Kidney (tissue), 14 donors: Measurements from ENCODE around the gene ASAP3. TPM values are rescaled to one million over a fixed set of nuclear protein-coding genes. Genes with fewer than 3 reads are reported as not detected.

Source experiments
- DNase-seq, 5 donors: peaks; one replicate each; pipeline ENCODE4 v3.0.0-alpha.2; 2013 to 2020
- FAIRE-seq: peaks from 2 replicates; lab custom pipeline; 2012; peaks lifted over from hg19 to GRCh38; lab: Jason Lieb, UNC
- H3K27ac ChIP-seq, 2 donors: one replicate each; pipeline ENCODE4 v1.7.0; 2013; ENCODE audit warnings: low read depth in 2 of 2, low read length in 2 of 2, inconsistent platforms in 1 of 2
- H3K27me3 ChIP-seq: one replicate; pipeline ENCODE4 v1.7.1; 2013; ENCODE audit warnings: low read length, inconsistent platforms; ENCODE audit not compliant: control insufficient read depth, insufficient read depth
- H3K36me3 ChIP-seq, 3 donors: one replicate each; pipeline versions ENCODE4 v1.7.0 to v1.7.1; 2013; ENCODE audit warnings: low read length in 3 of 3, control low read depth in 1 of 3, inconsistent platforms in 1 of 3; ENCODE audit not compliant: insufficient read depth in 3 of 3, control insufficient read depth in 2 of 3
- H3K4me1 ChIP-seq, 3 donors: one replicate each; pipeline versions ENCODE4 v1.7.0 to v1.7.1; 2013; ENCODE audit warnings: low read length in 3 of 3, inconsistent platforms in 1 of 3, low read depth in 1 of 3; ENCODE audit not compliant: control insufficient read depth in 2 of 3, insufficient read depth in 2 of 3
- H3K4me3 ChIP-seq, 3 donors: one replicate each; pipeline versions ENCODE4 v1.7.0 to v1.8.1; 2013; ENCODE audit warnings: low read length in 3 of 3, control low read depth in 1 of 3, inconsistent platforms in 1 of 3
- H3K9ac ChIP-seq, 3 donors: one replicate each; pipeline versions ENCODE4 v1.7.0 to v1.7.1; 2013; ENCODE audit warnings: low read length in 3 of 3, control low read depth in 1 of 3, inconsistent platforms in 1 of 3
- H3K9me3 ChIP-seq, 3 donors: one replicate each; pipeline versions ENCODE4 v1.7.0 to v1.7.1; 2013; ENCODE audit warnings: low read length in 3 of 3, control low read depth in 1 of 3, inconsistent platforms in 1 of 3; ENCODE audit not compliant: control insufficient read depth in 2 of 3, insufficient read depth in 1 of 3
- CTCF ChIP-seq: IDR thresholded peaks from 3 replicates; pipeline ENCODE4 v1.5.1; 2012; ENCODE audit warnings: mild to moderate bottlenecking, moderate library complexity, borderline replicate concordance; ENCODE audit not compliant: insufficient read depth; ENCODE audit errors: extremely low read depth
- intact Hi-C: fragments of 100-400 bp; cut with DNase I; formaldehyde crosslinking; loops from one replicate; pipeline ENCODE4 v1.11.1; 2022
- polyA plus RNA-seq: library from polyadenylated mRNA; stranded (reverse); fragments of 350-450 nt; fragmentation: Illumina TruSeq; extraction: RNeasy Lipid Tissue Mini Kit (QIAGEN cat#74804); gene quantifications from one replicate; pipeline ENCODE4 v1.2.3, GENCODE V29; 2014; ENCODE audit warnings: low read depth, low replicate concordance; ENCODE audit not compliant: insufficient read depth
- total RNA-seq: library from RNA; stranded (reverse); fragmentation: NEBNext Ultra II Directional; extraction: Animal tissue kit (Norgen Biotek cat#: 25700); gene quantifications from one replicate; pipeline ENCODE4 v1.2.1, GENCODE V29; 2021
- donor health status: control.
- donor health status: control.
- donor health status: control.
- donor health status: control.
- donor health status: control.
- donor health status: DM: yes; HTN: yes; CAD: no.
- donor health status: Normal renal cell carcinoma (clear cell type).

The ASAP3 gene
- total and polyA plus RNA-seq, 2 donors from 2014 or later, result 29.9 to 37.8 TPM

DNA sequence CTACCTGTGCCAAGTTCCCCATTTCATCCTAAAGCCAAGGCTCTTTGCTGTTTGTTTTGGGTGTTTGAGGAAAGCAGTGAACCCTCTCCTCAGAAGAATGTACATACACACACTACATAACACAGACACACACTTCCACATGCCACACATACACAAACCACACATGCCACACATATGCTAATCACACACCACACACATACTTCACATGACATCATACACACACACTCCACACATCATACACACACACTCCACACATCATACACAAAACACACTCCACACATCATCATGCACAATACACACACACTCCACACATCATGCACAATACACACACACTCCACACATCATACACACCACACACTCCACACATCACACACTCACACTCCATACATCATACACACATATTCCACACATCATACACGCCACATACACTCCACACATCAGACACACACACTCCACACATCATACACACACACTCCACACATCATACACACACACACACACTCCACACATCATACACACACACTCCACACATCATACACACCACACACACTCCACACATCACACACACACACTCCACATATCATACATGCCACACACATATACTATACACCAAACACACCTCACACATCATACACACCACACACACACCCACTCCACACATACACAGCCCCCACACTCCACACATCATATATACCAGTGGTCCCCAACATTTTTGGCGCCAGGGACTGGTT lies 91.7 kb downstream of the ASAP3 start:
- Histone ChIP-seq H3K36me3 (peaks cover 4 to 17% (median 7%) of the 10 kb centered on the region in 3 donors), H3K4me3 (no peak overlapping the region), H3K9me3 (peaks cover 0 to 4% (median 0%) of the 10 kb centered on the region in 3 donors), H3K9ac (no peak overlapping the region), H3K27me3 (no peaks in the 10 kb centered on the region), H3K4me1 (peaks cover 0 to 3% (median 0%) of the 10 kb centered on the region in 3 donors), H3K27ac (no peak overlapping the region)
- no peak for TF ChIP-seq CTCF
- intact Hi-C loops, result no loop called here
- DNase-seq (no peak), FAIRE-seq (peak; percentile 66)

GRCh38 chr1:23389837-23390321 lies 94.1 kb downstream of the ASAP3 start:
- Histone ChIP-seq H3K9me3 (peaks cover 0 to 4% (median 0%) of the 10 kb centered on the region in 3 donors), H3K27me3 (no peaks in the 10 kb centered on the region), H3K4me1 (no peaks in the 10 kb centered on the region), H3K9ac (no peak overlapping the region), H3K36me3 (peaks cover 4 to 13% (median 9%) of the 10 kb centered on the region in 3 donors), H3K4me3 (no peak overlapping the region), H3K27ac (no peak overlapping the region)
- DNase-seq (no peak), FAIRE-seq (no peak)
- intact Hi-C loops, result no loop called here
- no peak for TF ChIP-seq CTCF

DNA sequence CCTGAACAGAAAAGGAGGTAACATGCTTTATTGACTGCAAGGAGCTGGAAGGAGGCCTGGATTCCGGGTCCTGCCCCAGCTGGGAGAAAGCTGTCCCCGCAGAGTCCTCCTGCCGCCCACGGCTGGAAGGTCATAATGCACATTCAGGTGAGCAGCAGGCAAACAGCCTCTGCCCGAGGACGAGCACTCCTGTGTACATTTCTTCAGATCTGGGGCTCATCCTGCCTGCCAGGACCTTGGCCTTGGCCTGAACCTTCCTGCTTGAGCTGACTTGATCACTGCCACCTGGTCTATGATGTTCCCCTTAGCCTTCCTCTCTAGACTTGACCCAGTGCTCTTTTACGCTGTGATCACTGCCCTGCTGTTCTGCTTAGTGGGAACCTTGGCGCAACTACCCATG lies 96.5 kb downstream of the ASAP3 start:
- Histone ChIP-seq H3K36me3 (peaks cover 4 to 10% (median 8%) of the 10 kb centered on the region in 3 donors), H3K27ac (no peak overlapping the region), H3K4me1 (peaks cover 0 to 2% (median 0%) of the 10 kb centered on the region in 3 donors), H3K9ac (no peak overlapping the region), H3K4me3 (no peak overlapping the region), H3K27me3 (no peaks in the 10 kb centered on the region), H3K9me3 (peaks cover 0 to 4% (median 0%) of the 10 kb centered on the region in 3 donors)
- FAIRE-seq (no peak), DNase-seq (no peak)
- intact Hi-C loops, result no loop called here
- TF ChIP-seq CTCF, result no peak
